ENCODE measurements around the gene SLC2A6.

GRCh38 chr9:133518200-133518599 is 39.3 kb upstream of the SLC2A6 start:
- TF ChIP-seq CTCF (IDR thresholded peaks at IDR 0.05) (no peak), POLR2A (IDR thresholded peaks at IDR 0.05) (no peak)

All from heart left ventricle (tissue), 13 donors.